HG02938 (cell line): ENCODE data around the gene IFNL4.

Source experiments
- ATAC-seq: cut with Tn5 transposase; IDR thresholded peaks from one replicate; pipeline ENCODE4 v1.9.1; 2021; ENCODE audit warnings: mild to moderate bottlenecking, moderate library complexity; ENCODE audit not compliant: unreplicated experiment

The IFNL4 gene

GRCh38 chr19:39196860-39197562 lies 51.6 kb downstream of the IFNL4 start, which contains the start of gene NCCRP1:
NCCRP1 (plus strand) TSS chr19:39196964; CDS start chr19:39196983, 19 bp downstream.
- ATAC-seq: no peak

- no peak for ATAC-seq
These were observed 52.3 kb downstream of the IFNL4 start for GRCh38 chr19:39196320-39196719.
